ENCODE results near the gene METAP1D. TPM values are rescaled to one million over a fixed set of nuclear protein-coding genes. Genes with fewer than 3 reads are reported as not detected.

METAP1D gene
- total and polyA plus RNA-seq, 2 donors (not counting 3 experiments of a cell fraction or from before 2014, with no cell fraction given) = 4.2 to 8.1 TPM

DNA sequence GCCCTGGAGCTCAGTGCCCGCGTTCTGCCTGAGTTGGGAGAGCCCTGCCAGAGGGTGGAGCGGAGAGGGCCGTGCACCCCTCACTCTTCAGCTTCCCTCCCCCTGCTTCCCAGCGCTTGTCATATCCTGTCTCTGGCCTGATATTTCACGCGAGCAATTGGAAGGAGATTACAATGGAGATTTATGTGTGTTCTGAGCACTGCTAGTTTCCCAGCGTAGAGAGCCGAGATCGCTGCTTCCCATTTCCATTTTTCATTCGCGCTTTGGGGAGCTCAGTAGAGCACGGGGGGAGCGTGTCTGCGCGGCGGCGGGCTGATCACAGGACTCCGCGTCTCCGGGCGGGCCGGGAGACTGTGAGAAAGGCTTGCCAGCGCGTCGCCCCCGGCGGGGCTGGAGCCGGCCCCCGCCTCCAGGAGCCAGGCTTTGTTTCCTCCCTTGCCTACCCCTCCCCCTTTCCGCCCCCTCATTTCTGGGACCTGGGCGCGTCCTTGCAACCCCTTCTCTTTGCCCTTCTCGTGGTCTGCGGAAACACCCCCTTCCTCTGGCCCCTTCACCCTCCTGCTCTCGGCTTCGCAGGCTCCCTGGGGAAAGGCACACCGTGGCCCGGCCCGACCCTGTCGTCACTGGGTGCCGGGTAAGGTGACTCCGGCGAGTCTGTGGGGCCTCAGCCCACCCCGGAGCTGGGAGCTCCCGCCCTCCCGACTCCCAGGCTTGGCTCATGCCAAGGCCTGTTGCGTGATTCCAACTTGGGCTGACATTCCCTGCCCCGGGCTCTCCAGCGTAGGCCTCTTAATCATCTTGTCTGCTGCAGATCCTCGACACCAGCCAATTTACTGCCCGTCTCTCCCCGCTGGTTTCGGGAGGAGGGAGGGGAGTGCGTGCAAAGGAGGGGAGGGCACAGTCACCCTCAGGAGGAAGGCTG lies 97.1 kb downstream of the METAP1D start:
- POLR2A ChIA-PET = no interaction called here

DNA sequence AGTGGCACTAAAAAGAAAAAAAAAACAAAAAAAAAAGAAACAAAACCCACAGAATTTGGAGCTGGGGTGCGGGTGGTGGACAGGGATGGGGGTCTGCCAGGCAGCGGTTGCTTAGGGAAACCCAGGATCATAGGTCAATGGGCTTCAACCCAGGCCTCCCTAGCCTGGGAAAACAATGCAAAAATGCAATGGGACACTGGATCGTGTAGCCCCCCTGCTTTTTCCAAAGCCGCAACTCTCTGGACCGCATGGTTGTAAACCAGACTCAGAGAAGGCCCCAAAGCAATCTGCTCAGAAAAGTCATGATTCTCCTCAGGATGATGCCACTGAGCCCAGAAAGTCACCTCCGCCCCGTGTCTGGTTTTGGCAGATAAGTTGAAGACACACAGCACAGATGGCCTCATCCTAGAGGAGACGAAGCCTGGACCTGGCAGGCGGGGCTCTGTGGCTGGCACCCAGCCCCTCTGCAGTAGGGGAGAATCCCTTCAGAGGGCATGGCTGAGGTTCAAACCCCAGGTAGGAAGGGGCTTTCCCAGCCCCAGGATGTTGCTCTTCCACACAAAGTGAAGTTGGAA lies 97.9 kb downstream of the METAP1D start:
- Histone ChIP-seq H3K79me2 (ENCODE audit: control insufficient read depth, insufficient read depth, low read length) (no peaks in the 10 kb centered on the region), H3K27me3 (ENCODE audit: control insufficient read depth in 2 of 2, insufficient read depth in 2 of 2, low read length in 2 of 2) (peaks cover 51 to 84% of the 10 kb centered on the region in 2 experiments), H3K4me3 (replicated peaks in 1 of 3; ENCODE audit: insufficient read depth in 1 of 3, low read depth in 1 of 3, low read length in 3 of 3) (no peak overlapping the region), H3K4me2 (ENCODE audit: insufficient read depth, low read length) (no peak overlapping the region), H3K9me1 (replicated peaks; ENCODE audit: control insufficient read depth, extremely low read depth, insufficient read depth, low read length) (no peaks in the 10 kb centered on the region), H3K4me1 (ENCODE audit: control insufficient read depth, extremely low read depth, insufficient read depth, low read length) (peaks cover 39% of the 10 kb centered on the region), H3K9ac (replicated peaks; ENCODE audit: extremely low read depth, insufficient read depth, low read length) (no peak overlapping the region), H3K36me3 (ENCODE audit: control insufficient read depth in 2 of 2, extremely low read depth in 1 of 2, insufficient read depth in 2 of 2, low read length in 2 of 2) (no peaks in the 10 kb centered on the region), H3K9me3 (replicated peaks; ENCODE audit: control insufficient read depth, insufficient read depth, low read length) (no peaks in the 10 kb centered on the region), H4K20me1 (replicated peaks; ENCODE audit: control insufficient read depth, extremely low read depth, insufficient read depth, low read length) (no peaks in the 10 kb centered on the region), H2AFZ (ENCODE audit: low read depth, low read length) (no peak overlapping the region), H3K27ac (ENCODE audit: insufficient read depth, low read depth, low read length) (no peak overlapping the region)
- POLR2A ChIA-PET = no interaction called here
- CTCF ChIA-PET = interaction anchor here (1.6 kb wide), 1 partner anchor 395 kb away, joined by 5 read pairs; no protein-coding TSS in a partner anchor
- TF ChIP-seq MYC (IDR thresholded peaks at IDR 0.05; ENCODE audit: low read depth, low read length) (no peak), EZH2 (IDR thresholded peaks at IDR 0.05; ENCODE audit: borderline replicate concordance, low read depth, low read length, severe bottlenecking) (no peak), FOS (IDR thresholded peaks at IDR 0.05; ENCODE audit: borderline replicate concordance, insufficient read depth, low read length) (no peak), JUN (IDR thresholded peaks at IDR 0.05; ENCODE audit: borderline replicate concordance, insufficient read depth, insufficient read length, low read depth) (no peak), POLR2AphosphoS5 (IDR thresholded peaks at IDR 0.05; ENCODE audit: insufficient read depth, low read depth, low read length) (no peak), POLR2A (IDR thresholded peaks at IDR 0.05; ENCODE audit: low read depth, low read length) (no peak), GATA2 (IDR thresholded peaks at IDR 0.05; ENCODE audit: insufficient read depth, insufficient read length, low read depth, low read length) (no peak)
- TF ChIP-seq, protein P1, sequence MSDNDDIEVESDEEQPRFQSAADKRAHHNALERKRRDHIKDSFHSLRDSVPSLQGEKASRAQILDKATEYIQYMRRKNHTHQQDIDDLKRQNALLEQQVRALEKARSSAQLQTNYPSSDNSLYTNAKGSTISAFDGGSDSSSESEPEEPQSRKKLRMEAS (IDR thresholded peaks at IDR 0.05; ENCODE audit: insufficient read depth, insufficient read length) = no peak
- TF ChIP-seq, protein P2, sequence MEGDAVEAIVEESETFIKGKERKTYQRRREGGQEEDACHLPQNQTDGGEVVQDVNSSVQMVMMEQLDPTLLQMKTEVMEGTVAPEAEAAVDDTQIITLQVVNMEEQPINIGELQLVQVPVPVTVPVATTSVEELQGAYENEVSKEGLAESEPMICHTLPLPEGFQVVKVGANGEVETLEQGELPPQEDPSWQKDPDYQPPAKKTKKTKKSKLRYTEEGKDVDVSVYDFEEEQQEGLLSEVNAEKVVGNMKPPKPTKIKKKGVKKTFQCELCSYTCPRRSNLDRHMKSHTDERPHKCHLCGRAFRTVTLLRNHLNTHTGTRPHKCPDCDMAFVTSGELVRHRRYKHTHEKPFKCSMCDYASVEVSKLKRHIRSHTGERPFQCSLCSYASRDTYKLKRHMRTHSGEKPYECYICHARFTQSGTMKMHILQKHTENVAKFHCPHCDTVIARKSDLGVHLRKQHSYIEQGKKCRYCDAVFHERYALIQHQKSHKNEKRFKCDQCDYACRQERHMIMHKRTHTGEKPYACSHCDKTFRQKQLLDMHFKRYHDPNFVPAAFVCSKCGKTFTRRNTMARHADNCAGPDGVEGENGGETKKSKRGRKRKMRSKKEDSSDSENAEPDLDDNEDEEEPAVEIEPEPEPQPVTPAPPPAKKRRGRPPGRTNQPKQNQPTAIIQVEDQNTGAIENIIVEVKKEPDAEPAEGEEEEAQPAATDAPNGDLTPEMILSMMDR (IDR thresholded peaks at IDR 0.05; ENCODE audit: extremely low read depth in 1 of 2, insufficient read depth in 1 of 2, low read depth in 1 of 2, low read length in 2 of 2) = no peak
- FAIRE-seq (no peak), DNase-seq (ENCODE audit: low read depth, low spot score) (no peak)
- intact Hi-C loops (cut with micrococcal nuclease) (no loop called here), dilution Hi-C loops (cut with MboI; ENCODE audit: extremely low pct_ligation_motif_present, low sequenced_read_pairs) (no loop called here)
- BruUV-seq (replicated peaks) = no TSS peak

More for the DNA sequence above, 97.1 kb downstream of the METAP1D start:
- intact Hi-C loops (cut with micrococcal nuclease) = no loop called here
- Histone ChIP-seq H3K4me3 (replicated peaks in 1 of 3; ENCODE audit: insufficient read depth in 1 of 3, low read depth in 1 of 3, low read length in 3 of 3) (peak overlapping the region; percentile 23 to 37 (median 31)), H3K9me3 (replicated peaks; ENCODE audit: control insufficient read depth, insufficient read depth, low read length) (no peaks in the 10 kb centered on the region), H3K36me3 (ENCODE audit: control insufficient read depth in 2 of 2, extremely low read depth in 1 of 2, insufficient read depth in 2 of 2, low read length in 2 of 2) (no peaks in the 10 kb centered on the region), H3K27me3 (ENCODE audit: control insufficient read depth in 2 of 2, insufficient read depth in 2 of 2, low read length in 2 of 2) (peaks cover 58 to 86% of the 10 kb centered on the region in 2 experiments), H3K79me2 (ENCODE audit: control insufficient read depth, insufficient read depth, low read length) (no peaks in the 10 kb centered on the region), H3K4me2 (ENCODE audit: insufficient read depth, low read length) (peak overlapping the region; percentile 67), H3K4me1 (ENCODE audit: control insufficient read depth, extremely low read depth, insufficient read depth, low read length) (peaks cover 32% of the 10 kb centered on the region), H4K20me1 (replicated peaks; ENCODE audit: control insufficient read depth, extremely low read depth, insufficient read depth, low read length) (no peaks in the 10 kb centered on the region), H3K9me1 (replicated peaks; ENCODE audit: control insufficient read depth, extremely low read depth, insufficient read depth, low read length) (no peaks in the 10 kb centered on the region), H3K27ac (ENCODE audit: insufficient read depth, low read depth, low read length) (no peak overlapping the region), H2AFZ (ENCODE audit: low read depth, low read length) (peak overlapping the region; percentile 39), H3K9ac (replicated peaks; ENCODE audit: extremely low read depth, insufficient read depth, low read length) (peak overlapping the region; percentile 6)
- BruUV-seq (replicated peaks) = no TSS peak
- CTCF ChIA-PET = interaction anchor here (0.8 to 1.7 kb wide), 3 partner anchors 10 to 394 kb away, joined by 3 to 12 read pairs (median 5); partner anchors contain the start of gene DLX1
- dilution Hi-C loops (cut with MboI; ENCODE audit: extremely low pct_ligation_motif_present, low sequenced_read_pairs) = no loop called here
- TF ChIP-seq JUN (IDR thresholded peaks at IDR 0.05; ENCODE audit: borderline replicate concordance, insufficient read depth, insufficient read length, low read depth) (no peak), GATA2 (IDR thresholded peaks at IDR 0.05; ENCODE audit: insufficient read depth, insufficient read length, low read depth, low read length) (no peak), EZH2 (IDR thresholded peaks at IDR 0.05; ENCODE audit: borderline replicate concordance, low read depth, low read length, severe bottlenecking) (peak; percentile 78), FOS (IDR thresholded peaks at IDR 0.05; ENCODE audit: borderline replicate concordance, insufficient read depth, low read length) (no peak)
- DNase-seq (ENCODE audit: low read depth, low spot score) = peak; percentile 42
- peak; percentile 83 for FAIRE-seq

Data from endothelial cell of umbilical vein (primary cell).